Skin epidermis (tissue), 12 donors: Measurements from ENCODE around the gene PSMG1.

Experiments used
- H3K27ac ChIP-seq, 21 experiments: fragments of 200-600 bp; sonication (generic) in 11 of 21; one replicate each; pipeline ENCODE4 v1.5.0; 2020; ENCODE audit warnings: mild to moderate bottlenecking in 3 of 21, inconsistent platforms in 2 of 21, moderate library complexity in 2 of 21
- H3K4me3 ChIP-seq, 7 experiments: fragments of 200-600 bp; sonication (generic) in 2 of 7; one replicate each; pipeline ENCODE4 v1.5.0; 2020; ENCODE audit warnings: inconsistent platforms in 2 of 7, mild to moderate bottlenecking in 2 of 7, moderate library complexity in 1 of 7

Gene PSMG1

DNA sequence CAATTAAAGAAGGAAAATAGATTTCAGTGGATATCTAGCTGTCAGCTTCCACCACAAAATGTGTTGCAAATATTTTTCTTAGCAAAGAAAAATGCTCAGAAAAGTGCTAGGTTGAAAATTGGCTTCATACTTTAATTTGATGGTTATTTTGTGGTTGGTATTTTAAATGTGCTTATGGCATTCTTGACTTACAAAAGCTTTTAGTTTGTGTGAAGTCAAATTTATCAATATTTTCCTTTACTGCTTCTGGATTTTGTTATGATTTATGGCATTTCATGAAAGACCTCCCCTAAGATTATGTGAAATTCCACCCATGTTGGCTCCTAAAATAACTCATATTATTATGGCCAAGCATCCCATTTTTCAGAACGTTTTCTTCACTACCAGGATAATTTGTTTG, 51.5 kb downstream of the PSMG1 start:
- Histone ChIP-seq H3K27ac (no peak overlapping the region), H3K4me3 (no peak overlapping the region)

DNA sequence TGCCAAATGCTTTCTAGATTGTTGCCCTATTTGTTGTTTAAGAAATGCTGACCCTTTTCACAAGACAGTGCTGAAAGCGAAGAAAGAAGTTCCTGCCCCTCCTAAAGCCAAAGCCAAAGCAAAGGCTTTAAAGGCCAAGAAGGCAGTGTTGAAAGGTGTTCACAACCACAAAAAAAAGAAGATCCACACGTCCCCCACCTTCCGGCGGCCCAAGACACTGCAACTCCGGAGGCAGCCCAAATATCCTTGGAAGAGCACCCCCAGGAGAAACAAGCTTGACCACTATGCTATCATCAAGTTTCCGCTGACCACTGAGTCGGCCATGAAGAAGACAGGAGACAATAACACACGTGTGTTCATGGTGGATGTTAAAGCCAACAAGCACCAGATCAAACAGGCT, 55.7 kb downstream of the PSMG1 start:
- Histone ChIP-seq H3K4me3 (no peak overlapping the region), H3K27ac (no peak overlapping the region)

DNA sequence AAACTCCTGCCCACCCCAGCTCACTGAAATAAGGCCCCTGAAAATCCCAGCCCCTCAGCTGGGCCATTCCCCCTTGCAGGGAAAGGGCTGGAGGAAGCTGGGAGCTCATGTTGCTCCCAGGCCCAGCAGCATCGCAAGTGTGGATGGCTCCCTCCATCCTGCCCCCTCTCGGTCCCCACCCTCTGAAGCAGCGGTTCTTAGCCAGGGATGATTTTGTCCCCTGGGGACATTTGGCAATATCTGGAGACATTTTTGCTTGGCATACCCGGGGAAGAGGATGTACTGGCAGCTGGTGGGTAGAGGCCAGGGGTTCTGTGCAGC, 56.8 kb downstream of the PSMG1 start:
- peak overlapping the region in 2 of 21 experiments; percentile 18 to 22 for H3K27ac ChIP-seq
- no peak overlapping the region for H3K4me3 ChIP-seq

DNA sequence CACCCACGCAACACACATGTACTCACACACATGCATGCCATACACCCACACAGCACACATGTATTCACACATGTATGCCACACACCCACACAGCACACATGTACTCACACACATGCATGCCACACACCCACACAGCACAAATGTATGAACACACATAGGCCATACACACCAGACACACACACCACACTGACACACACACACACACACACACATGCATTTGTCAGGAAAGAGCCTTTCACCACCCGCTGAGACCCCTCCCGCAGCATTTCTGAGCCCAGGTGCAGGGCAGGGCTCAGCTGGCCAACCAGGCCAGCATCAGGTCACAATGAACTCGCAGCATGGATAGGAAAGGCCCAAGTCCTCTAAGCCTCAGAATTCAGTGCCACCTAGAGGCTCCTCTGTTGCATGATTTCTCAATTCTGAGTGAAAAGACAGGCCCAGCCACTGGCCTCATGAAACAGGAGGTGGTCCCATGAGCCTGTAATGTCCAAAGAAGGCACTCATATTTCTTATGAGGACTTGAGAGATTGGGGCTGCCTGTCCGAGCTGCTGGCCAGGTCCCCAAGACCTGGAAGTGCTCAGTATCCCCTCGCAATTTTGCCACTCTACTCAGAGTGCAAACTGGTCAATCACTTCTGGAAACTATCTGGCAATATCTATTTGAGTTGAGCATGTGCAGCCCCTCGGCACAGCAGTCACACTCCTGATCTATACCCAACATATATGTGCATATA, 57.3 kb downstream of the PSMG1 start:
- no peak overlapping the region for H3K4me3 ChIP-seq
- H3K27ac ChIP-seq: peak overlapping the region in 4 of 21 experiments; percentile 3 to 22 (median 14)
